ENCODE measurements around the gene UBTF.

Gene UBTF

DNA sequence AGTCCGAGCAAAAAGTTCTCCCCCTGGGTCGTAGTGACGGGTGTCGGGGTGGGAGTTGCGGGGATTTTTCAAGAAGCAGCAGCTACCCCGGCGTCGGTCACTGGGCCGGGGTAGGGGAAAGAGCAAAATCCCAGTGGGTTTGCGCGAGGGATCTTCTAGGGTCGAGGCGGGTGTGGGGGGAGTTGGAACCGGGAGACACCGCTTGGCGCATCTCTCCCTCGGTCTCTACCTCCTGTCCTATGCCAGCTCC lies 2.3 kb upstream of the UBTF start:
- peak overlapping the region; percentile 65; the same call in 1 of the 2 replicates for H3K27ac ChIP-seq (ENCODE audit: low read length)
- peak overlapping the region; percentile 91 for H2AFZ ChIP-seq (ENCODE audit: low read length)
- H3K79me2 ChIP-seq (ENCODE audit: low read length) = peaks cover 34% of the 10 kb centered on the region

DNA sequence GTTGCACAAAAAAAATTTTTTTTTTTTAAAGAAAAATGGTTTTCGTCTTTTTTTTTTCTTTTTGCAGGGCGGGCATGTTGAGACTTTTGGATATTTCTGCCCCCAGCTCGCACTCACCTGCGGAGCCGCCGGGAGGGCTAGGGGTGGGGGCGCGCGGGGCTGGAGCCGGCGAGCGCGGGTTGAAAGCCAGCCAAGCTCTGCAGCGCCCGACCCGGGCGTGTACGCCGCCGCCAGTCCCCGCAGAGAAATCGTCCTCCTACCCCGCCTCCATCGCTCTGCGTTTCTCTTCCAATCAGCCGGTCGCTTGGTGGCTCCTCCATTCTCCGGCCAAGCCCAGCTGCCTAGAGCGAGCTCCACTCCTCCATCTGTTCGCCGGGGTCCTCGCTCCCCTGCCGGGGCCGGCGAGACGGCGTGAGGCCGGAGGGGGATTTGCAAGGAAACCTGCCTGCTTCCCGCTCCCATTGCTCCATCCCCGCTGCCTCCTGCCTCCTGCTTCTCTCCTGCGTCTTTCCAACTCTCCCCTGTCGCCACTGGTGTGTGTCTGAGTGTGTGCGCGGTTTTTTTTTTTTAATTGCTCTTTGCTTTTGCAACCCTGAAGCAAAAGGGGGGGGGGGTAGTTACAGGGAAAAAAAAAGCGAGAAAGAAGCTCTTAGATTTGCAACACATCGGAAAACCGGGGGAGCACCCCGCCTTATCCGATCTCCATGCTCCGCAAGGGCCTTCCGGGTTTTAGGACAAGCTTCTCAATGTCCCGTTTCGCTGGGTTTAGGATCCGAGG lies 1.8 kb upstream of the UBTF start:
- no peaks in the 10 kb centered on the region for H4K20me1 ChIP-seq (ENCODE audit: insufficient read depth, low read length)
- no peaks in the 10 kb centered on the region for H3K9me3 ChIP-seq (replicated peaks; ENCODE audit: insufficient read depth, low read length)
- H3K36me3 ChIP-seq (replicated peaks; ENCODE audit: insufficient read depth, low read length) = 0 out of 2 replicates have a peak, but pooled peaks cover 2% of the 10 kb centered on the region
- peak overlapping the region; percentile 65; the same call in 1 of the 2 replicates for H3K27ac ChIP-seq (ENCODE audit: low read length)
- TF ChIP-seq EZH2phosphoT487 (IDR thresholded peaks at IDR 0.05; ENCODE audit: low read length) (no peak), EZH2 (optimal IDR thresholded peaks at IDR 0.05; ENCODE audit: low read depth, low read length) (no peak)
- TF ChIP-seq, protein P1, sequence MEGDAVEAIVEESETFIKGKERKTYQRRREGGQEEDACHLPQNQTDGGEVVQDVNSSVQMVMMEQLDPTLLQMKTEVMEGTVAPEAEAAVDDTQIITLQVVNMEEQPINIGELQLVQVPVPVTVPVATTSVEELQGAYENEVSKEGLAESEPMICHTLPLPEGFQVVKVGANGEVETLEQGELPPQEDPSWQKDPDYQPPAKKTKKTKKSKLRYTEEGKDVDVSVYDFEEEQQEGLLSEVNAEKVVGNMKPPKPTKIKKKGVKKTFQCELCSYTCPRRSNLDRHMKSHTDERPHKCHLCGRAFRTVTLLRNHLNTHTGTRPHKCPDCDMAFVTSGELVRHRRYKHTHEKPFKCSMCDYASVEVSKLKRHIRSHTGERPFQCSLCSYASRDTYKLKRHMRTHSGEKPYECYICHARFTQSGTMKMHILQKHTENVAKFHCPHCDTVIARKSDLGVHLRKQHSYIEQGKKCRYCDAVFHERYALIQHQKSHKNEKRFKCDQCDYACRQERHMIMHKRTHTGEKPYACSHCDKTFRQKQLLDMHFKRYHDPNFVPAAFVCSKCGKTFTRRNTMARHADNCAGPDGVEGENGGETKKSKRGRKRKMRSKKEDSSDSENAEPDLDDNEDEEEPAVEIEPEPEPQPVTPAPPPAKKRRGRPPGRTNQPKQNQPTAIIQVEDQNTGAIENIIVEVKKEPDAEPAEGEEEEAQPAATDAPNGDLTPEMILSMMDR (IDR thresholded peaks at IDR 0.05; ENCODE audit: low read length) = no peak
- peaks cover 29% of the 10 kb centered on the region; the same call in 1 of the 2 replicates for H3F3A ChIP-seq (ENCODE audit: insufficient read depth, low read length)
- H3K9me2 ChIP-seq (replicated peaks; ENCODE audit: insufficient read depth, low read length) = no peaks in the 10 kb centered on the region
- peak; percentile 74 for DNase-seq
- H3K9ac ChIP-seq (ENCODE audit: low read length) = peak overlapping the region; percentile 72
- H3K4me2 ChIP-seq (ENCODE audit: low read depth, low read length) = peak overlapping the region; percentile 99
- peak overlapping the region; percentile 91 for H2AFZ ChIP-seq (ENCODE audit: low read length)
- H3K4me1 ChIP-seq (ENCODE audit: low read length) = peaks cover 10% of the 10 kb centered on the region
- H3K27me3 ChIP-seq (replicated peaks; ENCODE audit: insufficient read depth, low read length) = no peaks in the 10 kb centered on the region
- H3K79me2 ChIP-seq (ENCODE audit: low read length) = peaks cover 39% of the 10 kb centered on the region
- peak overlapping the region; percentile 86 for H3K4me3 ChIP-seq (ENCODE audit: low read length)

More for the DNA sequence above, 2.3 kb upstream of the UBTF start:
- Histone ChIP-seq H4K20me1 (ENCODE audit: insufficient read depth, low read length) (no peaks in the 10 kb centered on the region), H3K4me1 (ENCODE audit: low read length) (peaks cover 5% of the 10 kb centered on the region), H3K9me3 (replicated peaks; ENCODE audit: insufficient read depth, low read length) (no peaks in the 10 kb centered on the region), H3K27me3 (replicated peaks; ENCODE audit: insufficient read depth, low read length) (no peaks in the 10 kb centered on the region), H3K9ac (ENCODE audit: low read length) (peak overlapping the region; percentile 72), H3K36me3 (replicated peaks; ENCODE audit: insufficient read depth, low read length) (no peaks in the 10 kb centered on the region), H3K9me2 (replicated peaks; ENCODE audit: insufficient read depth, low read length) (no peaks in the 10 kb centered on the region), H3K4me2 (ENCODE audit: low read depth, low read length) (peak overlapping the region; percentile 99), H3K4me3 (ENCODE audit: low read length) (peak overlapping the region; percentile 86), H3F3A (ENCODE audit: insufficient read depth, low read length) (peaks cover 29% of the 10 kb centered on the region; the same call in 1 of the 2 replicates)
- TF ChIP-seq, protein P1 (IDR thresholded peaks at IDR 0.05; ENCODE audit: low read length) = no peak
- TF ChIP-seq EZH2phosphoT487 (IDR thresholded peaks at IDR 0.05; ENCODE audit: low read length) (no peak), EZH2 (optimal IDR thresholded peaks at IDR 0.05; ENCODE audit: low read depth, low read length) (no peak)
- no peak for DNase-seq

DNA sequence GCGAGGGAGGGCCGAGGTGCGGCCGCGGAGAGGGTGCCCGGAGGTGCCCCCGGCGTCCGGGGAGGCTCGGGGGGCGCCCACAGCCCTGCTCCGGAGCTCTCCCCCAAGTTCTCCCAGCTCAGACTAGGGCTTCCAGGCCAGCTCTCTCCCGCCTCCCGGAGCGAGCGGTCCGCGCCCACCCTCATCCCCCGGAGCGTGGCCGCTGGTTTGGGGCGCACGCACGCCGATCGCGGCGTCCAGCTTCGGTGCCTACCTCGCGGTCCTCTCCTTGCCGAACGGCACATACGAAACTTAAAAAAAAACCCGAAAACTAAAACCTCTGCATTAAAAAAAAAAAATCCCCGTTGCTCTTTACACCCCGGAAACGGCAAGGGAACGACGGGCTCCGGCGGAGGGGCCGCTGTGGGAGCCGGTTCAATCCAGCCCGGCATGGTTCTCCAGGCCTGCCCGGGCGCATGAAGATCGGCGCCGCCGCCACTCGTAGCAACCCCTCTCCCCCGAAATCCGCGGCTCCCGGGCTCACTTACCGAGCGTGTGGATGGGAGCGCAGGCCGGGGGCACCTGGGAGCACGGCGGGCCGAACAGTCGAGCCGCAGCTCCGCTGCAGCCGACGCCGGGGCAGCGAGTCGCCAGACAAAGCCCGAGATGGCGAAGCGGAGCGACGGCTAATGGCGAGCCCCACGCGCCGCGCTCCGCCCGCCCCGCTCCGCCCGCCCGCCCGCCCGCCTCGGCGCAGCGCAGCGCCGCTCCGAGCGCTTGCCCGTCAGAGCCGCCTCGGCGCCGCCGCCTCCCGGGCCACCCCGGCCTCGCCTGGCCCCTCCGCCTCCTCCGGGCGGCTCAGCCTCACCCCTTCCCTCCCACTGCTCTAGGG lies 973 bp upstream of the UBTF start:
- Histone ChIP-seq H3K27me3 (replicated peaks; ENCODE audit: insufficient read depth, low read length) (no peaks in the 10 kb centered on the region), H3K9ac (ENCODE audit: low read length) (peak overlapping the region; percentile 97), H3K4me2 (ENCODE audit: low read depth, low read length) (peak overlapping the region; percentile 99), H3K9me3 (replicated peaks; ENCODE audit: insufficient read depth, low read length) (no peaks in the 10 kb centered on the region), H3K9me2 (replicated peaks; ENCODE audit: insufficient read depth, low read length) (no peaks in the 10 kb centered on the region), H3K4me1 (ENCODE audit: low read length) (peaks cover 18% of the 10 kb centered on the region), H3F3A (ENCODE audit: insufficient read depth, low read length) (peaks cover 29% of the 10 kb centered on the region; the same call in 1 of the 2 replicates), H3K36me3 (replicated peaks; ENCODE audit: insufficient read depth, low read length) (peaks cover 10% of the 10 kb centered on the region), H3K4me3 (ENCODE audit: low read length) (peak overlapping the region; percentile 96), H3K79me2 (ENCODE audit: low read length) (peaks cover 48% of the 10 kb centered on the region), H3K27ac (ENCODE audit: low read length) (peak overlapping the region; percentile 80), H2AFZ (ENCODE audit: low read length) (peak overlapping the region; percentile 54; the same call in 1 of the 2 replicates), H4K20me1 (ENCODE audit: insufficient read depth, low read length) (no peaks in the 10 kb centered on the region)
- TF ChIP-seq EZH2phosphoT487 (IDR thresholded peaks at IDR 0.05; ENCODE audit: low read length) (no peak), EZH2 (optimal IDR thresholded peaks at IDR 0.05; ENCODE audit: low read depth, low read length) (no peak)
- TF ChIP-seq, protein P1 (IDR thresholded peaks at IDR 0.05; ENCODE audit: low read length) = no peak
- DNase-seq = peak; percentile 60

Data from MM.1S (cell line).